PC-3 (cell line): Measurements from ENCODE around the gene NPBWR2.

Experiments used
- CTCF ChIP-seq: fragments of 300-600 bp; sonication (generic); conservative IDR thresholded peaks from 2 replicates; pipeline ENCODE4 v1.5.1; 2017; ENCODE audit warnings: antibody characterized with exemption, low read depth, mild to moderate bottlenecking, low read length
- EZH2phosphoT487 ChIP-seq: fragments of 300-600 bp; sonication (generic); IDR thresholded peaks from 2 replicates; pipeline ENCODE4 v1.6.1; 2018; ENCODE audit warnings: mild to moderate bottlenecking, antibody characterized with exemption, low read length, borderline replicate concordance

- TF ChIP-seq CTCF (no peak), EZH2phosphoT487 (no peak)
These were observed 27.9 kb downstream of the NPBWR2 start, which contains the start of gene RGS19 for GRCh38 chr20:64079273-64080012.
